K562 (cell line): Measurements from ENCODE around the gene NLRC3. TPM values are rescaled to one million over a fixed set of nuclear protein-coding genes. Genes with fewer than 3 reads are reported as not detected.

Experiments
- ATAC-seq: fragments of 200-7000 bp; cut with Tn5 transposase; 3 replicates; pipeline ENCODE4 v1.9.1; 2020; ENCODE audit warnings: moderate library complexity
- BruUV-seq: library from RNA; stranded (reverse); fragments of 400-500 nt; replicated peaks from 2 replicates; lab custom pipeline; 2021; lab: Mats Ljungman, UMichigan
- CTCF ChIA-PET: fragments of 300-600 bp; formaldehyde crosslinking; extraction: SDS; loops from one replicate; lab custom pipeline; 2021; ENCODE audit warnings: low intra/inter-chr PET ratio; lab: Yijun Ruan, JAX
- POLR2A ChIA-PET: fragments of 300-600, 350-650 bp; sonication (Branson Sonifier 250); formaldehyde crosslinking; extraction: SDS; loops from one replicate; lab custom pipeline; 2021; ENCODE audit warnings: antibody characterized with exemption, inconsistent platforms; lab: Yijun Ruan, JAX
- DNase-seq, 4 experiments: peaks; one replicate each; pipeline versions ENCODE4 v3.0.0 to v3.0.0-alpha.2; 2011 to 2018; ENCODE audit warnings: low spot score in 3 of 4, mixed read lengths in 3 of 4; ENCODE audit errors: extremely low read depth in 1 of 4
- FAIRE-seq: peaks from 2 replicates; lab custom pipeline; 2011; peaks lifted over from hg19 to GRCh38; lab: Jason Lieb, UNC
- H2AFZ ChIP-seq: 2 replicates; pipeline ENCODE4 v1.6.0; 2011; ENCODE audit warnings: low read depth, low read length, control low read depth, inconsistent platforms
- H3K27ac ChIP-seq: fragments of 200-600 bp; 3 replicates; pipeline ENCODE4 v1.8.0; 2011; ENCODE audit warnings: low read depth, mild to moderate bottlenecking, control low read depth, inconsistent platforms, low read length, moderate library complexity, mixed read lengths; ENCODE audit errors: extremely low read depth
- H3K27me3 ChIP-seq, 2 experiments: fragments of 300-600 bp in 1 of 2; 2 replicates in 1 of 2; 3 replicates in 1 of 2; pipeline versions ENCODE4 v1.6.0 to v1.8.0; 2011; ENCODE audit warnings: inconsistent platforms in 2 of 2, low read length in 2 of 2, mild to moderate bottlenecking in 1 of 2, mixed read lengths in 1 of 2, moderate library complexity in 1 of 2; ENCODE audit not compliant: control insufficient read depth in 2 of 2, insufficient read depth in 2 of 2
- H3K36me3 ChIP-seq: fragments of 300-600 bp; 3 replicates; pipeline ENCODE4 v1.8.0; 2011; ENCODE audit warnings: mild to moderate bottlenecking, low read length, inconsistent platforms; ENCODE audit not compliant: control insufficient read depth, insufficient read depth
- H3K4me1 ChIP-seq, 2 experiments: fragments of 200-600 bp in 1 of 2; replicated peaks in 1 of 2; 2 replicates in 1 of 2; 3 replicates in 1 of 2; pipeline versions ENCODE4 v1.5.1 to v1.8.0; 2011; ENCODE audit warnings: inconsistent platforms in 2 of 2, low read length in 2 of 2, mild to moderate bottlenecking in 1 of 2, mixed read lengths in 1 of 2, moderate library complexity in 1 of 2; ENCODE audit not compliant: control insufficient read depth in 2 of 2, insufficient read depth in 2 of 2
- H3K4me2 ChIP-seq: 2 replicates; pipeline ENCODE4 v1.6.1; 2011; ENCODE audit warnings: low read length, control low read depth, inconsistent platforms, mixed read lengths; ENCODE audit not compliant: insufficient read depth
- H3K4me3 ChIP-seq: fragments of 200-600 bp; sonication (generic), shearing (Covaris generic); 2 replicates; pipeline ENCODE4 v1.5.1; 2016; ENCODE audit warnings: control low read depth, inconsistent platforms
- H3K79me2 ChIP-seq: fragments of 200-600 bp; 3 replicates; pipeline ENCODE4 v1.8.0; 2011; ENCODE audit warnings: low read length, inconsistent platforms; ENCODE audit not compliant: control insufficient read depth, insufficient read depth
- H3K9ac ChIP-seq, 2 experiments: 2 replicates each; pipeline versions ENCODE4 v1.6.0 to v1.6.1; 2011; ENCODE audit warnings: low read depth in 2 of 2, low read length in 2 of 2, control low read depth in 1 of 2, inconsistent platforms in 1 of 2, mild to moderate bottlenecking in 1 of 2, mixed read lengths in 1 of 2; ENCODE audit not compliant: insufficient read depth in 1 of 2
- H3K9me1 ChIP-seq: one replicate; pipeline ENCODE4 v1.6.0; 2011; ENCODE audit warnings: inconsistent platforms, mild to moderate bottlenecking, low read length, moderate library complexity; ENCODE audit not compliant: control insufficient read depth, insufficient read depth
- H3K9me3 ChIP-seq: replicated peaks from 2 replicates; pipeline ENCODE4 v1.5.1; 2011; ENCODE audit warnings: low read depth, low read length, inconsistent platforms; ENCODE audit not compliant: control insufficient read depth, insufficient read depth
- H4K20me1 ChIP-seq: replicated peaks from 2 replicates; pipeline ENCODE4 v1.6.1; 2011; ENCODE audit warnings: low read length, inconsistent platforms, mixed read lengths; ENCODE audit not compliant: control insufficient read depth, insufficient read depth
- FUS ChIP-seq: fragments of 200-400 bp; formaldehyde crosslinking; optimal IDR thresholded peaks from 2 replicates; pipeline ENCODE3; 2017; ENCODE audit warnings: low read depth, low read length
- HDAC3 ChIP-seq: fragments of 450-650 bp; IDR thresholded peaks from 2 replicates; pipeline ENCODE4 v1.6.1; 2018; ENCODE audit warnings: borderline replicate concordance, mild to moderate bottlenecking, moderate library complexity; ENCODE audit not compliant: partially characterized antibody
- HMGXB4 ChIP-seq: sonication (generic); formaldehyde crosslinking; IDR thresholded peaks from 2 replicates; pipeline ENCODE4 v1.8.1; 2023; ENCODE audit warnings: mild to moderate bottlenecking, missing genetic modification reagents
- KAT2B ChIP-seq: IDR thresholded peaks from one replicate; pipeline ENCODE4 v1.6.1; 2012; ENCODE audit warnings: low read depth, mild to moderate bottlenecking, control low read depth, inconsistent platforms, low read length, moderate library complexity
- MYBL2 ChIP-seq, 2 experiments: fragments of 450-650 bp in 1 of 2; sonication (generic) in 1 of 2; formaldehyde crosslinking in 1 of 2; IDR thresholded peaks; 2 replicates each; pipeline versions ENCODE4 v1.6.1 to v1.8.1; 2017 to 2022; ENCODE audit warnings: borderline replicate concordance in 1 of 2, inconsistent platforms in 1 of 2, low read depth in 1 of 2, mild to moderate bottlenecking in 1 of 2, missing genetic modification reagents in 1 of 2, moderate library complexity in 1 of 2
- SNIP1 ChIP-seq: fragments of 450-650 bp; IDR thresholded peaks from 2 replicates; pipeline ENCODE4 v1.7.1; 2017; ENCODE audit warnings: low read depth, mild to moderate bottlenecking
- ZNF717 ChIP-seq: fragments of 250-450 bp; sonication (Bioruptor Pico); IDR thresholded peaks from 2 replicates; pipeline ENCODE4 v1.5.0; 2021
- WGBS: fragments of 100-300 bp; shearing (Covaris generic); methylation state at CpG from one replicate; pipeline ENCODE4 v1.1.6; 2016; ENCODE audit warnings: low coverage, mixed read lengths; ENCODE audit not compliant: insufficient coverage; ENCODE audit errors: missing lambda C conversion rate; 5-methylcytosine and 5-hydroxymethylcytosine counted together
- in situ Hi-C: fragments of 300-500 bp; cut with MboI; formaldehyde crosslinking; loops from 4 replicates; pipeline ENCODE4 v1.15.0; 2018; ENCODE audit warnings: inconsistent platforms, mixed read lengths
- intact Hi-C: fragments of 100-400 bp; cut with micrococcal nuclease; formaldehyde crosslinking; loops from 2 replicates; pipeline ENCODE4 v1.14.2; 2022
- polyA plus RNA-seq, 8 experiments: library from polyadenylated mRNA; depleted of rRNA in 4 of 8; stranded (reverse) in 5 of 8; unstranded in 3 of 8; fragments of >200 nt; fragmentation: Nextera tagmentation in 2 of 8; fragmentation: Illumina TruSeq in 1 of 8; extraction: Ambion mirVana in 2 of 8; extraction: Trizol in 1 of 8; gene quantifications; 2 replicates each; pipeline versions ENCODE4 v1.2.1 to v1.2.3, GENCODE V29; 2011 to 2014; ENCODE audit warnings: inconsistent platforms in 1 of 8, missing spikeins in 1 of 8
- total RNA-seq, 7 experiments: library from RNA; depleted of rRNA in 6 of 7; stranded (reverse); fragments of >200 nt in 6 of 7; fragmentation: Illumina TruSeq in 2 of 7; extraction: Trizol in 2 of 7; gene quantifications; 2 replicates each; pipeline versions ENCODE4 v1.2.1 to v1.2.3, GENCODE V29; 2011 to 2021; ENCODE audit warnings: low replicate concordance in 1 of 7
- TF ChIP-seq, protein P1 (sequence below), 3 experiments: IDR thresholded peaks in 2 of 3; conservative IDR thresholded peaks in 1 of 3; 2 replicates each; pipeline ENCODE4 v1.5.1; 2011 to 2012; ENCODE audit warnings: low read length in 3 of 3, mild to moderate bottlenecking in 3 of 3, control low read depth in 2 of 3, improper control_type of control experiment in 1 of 3, inconsistent platforms in 1 of 3, low read depth in 1 of 3, mixed read lengths in 1 of 3, moderate library complexity in 1 of 3; ENCODE audit not compliant: insufficient read depth in 2 of 3
- TF ChIP-seq, protein P2 (sequence below): fragments of 200-800 bp; sonication (Bioruptor generic); IDR thresholded peaks from 2 replicates; pipeline ENCODE4 v1.6.1; 2016; ENCODE audit warnings: missing genetic modification characterization, missing compliant biosample characterization
- TF ChIP-seq, protein P3 (sequence below): fragments of 250-450 bp; sonication (Bioruptor Pico); IDR thresholded peaks from 2 replicates; pipeline ENCODE4 v1.9.0; 2021; ENCODE audit warnings: mild to moderate bottlenecking, inconsistent platforms

Gene NLRC3
- total and polyA plus RNA-seq, 9 of the 15 experiments (the other 6 are each of a cell fraction or from before 2014, with no cell fraction given): 0.03 to 0.13 (median 0.03) TPM; not detected in 4

DNA sequence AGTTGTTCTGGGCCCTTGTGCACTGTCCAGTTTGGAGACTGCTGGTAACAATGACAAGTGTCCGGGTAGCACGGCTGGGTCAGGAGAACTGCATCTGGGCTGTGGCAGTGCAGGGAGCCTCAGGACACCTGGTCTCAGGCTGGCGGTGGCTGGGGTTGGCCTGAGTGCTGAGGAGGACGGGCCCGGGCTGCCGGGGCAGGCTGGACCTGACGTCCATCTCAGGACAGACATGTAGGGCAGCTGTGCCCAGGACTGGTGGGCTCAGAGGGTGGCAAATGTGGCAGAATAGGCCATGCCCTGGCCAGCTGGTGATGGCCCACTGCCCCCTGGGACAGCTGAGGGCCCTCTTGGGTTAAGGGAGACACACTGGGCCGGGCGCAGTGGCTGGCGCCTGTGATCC lies 4.2 kb upstream of the NLRC3 start:
- Histone ChIP-seq H3K36me3 (peaks cover 15% of the 10 kb centered on the region; the same call in 2 of the 3 replicates), H3K4me2 (no peak overlapping the region), H4K20me1 (no peaks in the 10 kb centered on the region; the same call in none of the 2 replicates), H3K27me3 (no peaks in the 10 kb centered on the region; a peak in 1 of 5 replicates), H3K9ac (no peak overlapping the region), H3K9me3 (no peaks in the 10 kb centered on the region), H3K79me2 (no peaks in the 10 kb centered on the region), H3K27ac (no peak overlapping the region), H3K4me3 (no peak overlapping the region), H3K9me1 (no peaks in the 10 kb centered on the region), H2AFZ (no peak overlapping the region), H3K4me1 (peaks cover 0 to 27% of the 10 kb centered on the region in 2 experiments; a peak in 3 of 5 replicates)
- ATAC-seq (no peak), FAIRE-seq (no peak), DNase-seq (no peak)
- intact Hi-C loops (no loop called here), in situ Hi-C loops (no loop called here)
- no TSS peak for BruUV-seq
- POLR2A ChIA-PET: no interaction called here
- 77% methylated on average over 10 of the region's 10 CpGs for WGBS
- CTCF ChIA-PET: no interaction called here
- TF ChIP-seq, protein P1, sequence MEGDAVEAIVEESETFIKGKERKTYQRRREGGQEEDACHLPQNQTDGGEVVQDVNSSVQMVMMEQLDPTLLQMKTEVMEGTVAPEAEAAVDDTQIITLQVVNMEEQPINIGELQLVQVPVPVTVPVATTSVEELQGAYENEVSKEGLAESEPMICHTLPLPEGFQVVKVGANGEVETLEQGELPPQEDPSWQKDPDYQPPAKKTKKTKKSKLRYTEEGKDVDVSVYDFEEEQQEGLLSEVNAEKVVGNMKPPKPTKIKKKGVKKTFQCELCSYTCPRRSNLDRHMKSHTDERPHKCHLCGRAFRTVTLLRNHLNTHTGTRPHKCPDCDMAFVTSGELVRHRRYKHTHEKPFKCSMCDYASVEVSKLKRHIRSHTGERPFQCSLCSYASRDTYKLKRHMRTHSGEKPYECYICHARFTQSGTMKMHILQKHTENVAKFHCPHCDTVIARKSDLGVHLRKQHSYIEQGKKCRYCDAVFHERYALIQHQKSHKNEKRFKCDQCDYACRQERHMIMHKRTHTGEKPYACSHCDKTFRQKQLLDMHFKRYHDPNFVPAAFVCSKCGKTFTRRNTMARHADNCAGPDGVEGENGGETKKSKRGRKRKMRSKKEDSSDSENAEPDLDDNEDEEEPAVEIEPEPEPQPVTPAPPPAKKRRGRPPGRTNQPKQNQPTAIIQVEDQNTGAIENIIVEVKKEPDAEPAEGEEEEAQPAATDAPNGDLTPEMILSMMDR (IDR thresholded peaks at IDR 0.05 in 2 of 3, conservative IDR thresholded peaks at IDR 0.05 in 1 of 3; ENCODE audit: insufficient read depth in 2 of 3, low read depth in 1 of 3, low read length in 3 of 3): no peak
- TF ChIP-seq KAT2B: no peak
- no peak for TF ChIP-seq HMGXB4
- no peak for TF ChIP-seq SNIP1
- TF ChIP-seq HDAC3: no peak
- TF ChIP-seq, protein P2, sequence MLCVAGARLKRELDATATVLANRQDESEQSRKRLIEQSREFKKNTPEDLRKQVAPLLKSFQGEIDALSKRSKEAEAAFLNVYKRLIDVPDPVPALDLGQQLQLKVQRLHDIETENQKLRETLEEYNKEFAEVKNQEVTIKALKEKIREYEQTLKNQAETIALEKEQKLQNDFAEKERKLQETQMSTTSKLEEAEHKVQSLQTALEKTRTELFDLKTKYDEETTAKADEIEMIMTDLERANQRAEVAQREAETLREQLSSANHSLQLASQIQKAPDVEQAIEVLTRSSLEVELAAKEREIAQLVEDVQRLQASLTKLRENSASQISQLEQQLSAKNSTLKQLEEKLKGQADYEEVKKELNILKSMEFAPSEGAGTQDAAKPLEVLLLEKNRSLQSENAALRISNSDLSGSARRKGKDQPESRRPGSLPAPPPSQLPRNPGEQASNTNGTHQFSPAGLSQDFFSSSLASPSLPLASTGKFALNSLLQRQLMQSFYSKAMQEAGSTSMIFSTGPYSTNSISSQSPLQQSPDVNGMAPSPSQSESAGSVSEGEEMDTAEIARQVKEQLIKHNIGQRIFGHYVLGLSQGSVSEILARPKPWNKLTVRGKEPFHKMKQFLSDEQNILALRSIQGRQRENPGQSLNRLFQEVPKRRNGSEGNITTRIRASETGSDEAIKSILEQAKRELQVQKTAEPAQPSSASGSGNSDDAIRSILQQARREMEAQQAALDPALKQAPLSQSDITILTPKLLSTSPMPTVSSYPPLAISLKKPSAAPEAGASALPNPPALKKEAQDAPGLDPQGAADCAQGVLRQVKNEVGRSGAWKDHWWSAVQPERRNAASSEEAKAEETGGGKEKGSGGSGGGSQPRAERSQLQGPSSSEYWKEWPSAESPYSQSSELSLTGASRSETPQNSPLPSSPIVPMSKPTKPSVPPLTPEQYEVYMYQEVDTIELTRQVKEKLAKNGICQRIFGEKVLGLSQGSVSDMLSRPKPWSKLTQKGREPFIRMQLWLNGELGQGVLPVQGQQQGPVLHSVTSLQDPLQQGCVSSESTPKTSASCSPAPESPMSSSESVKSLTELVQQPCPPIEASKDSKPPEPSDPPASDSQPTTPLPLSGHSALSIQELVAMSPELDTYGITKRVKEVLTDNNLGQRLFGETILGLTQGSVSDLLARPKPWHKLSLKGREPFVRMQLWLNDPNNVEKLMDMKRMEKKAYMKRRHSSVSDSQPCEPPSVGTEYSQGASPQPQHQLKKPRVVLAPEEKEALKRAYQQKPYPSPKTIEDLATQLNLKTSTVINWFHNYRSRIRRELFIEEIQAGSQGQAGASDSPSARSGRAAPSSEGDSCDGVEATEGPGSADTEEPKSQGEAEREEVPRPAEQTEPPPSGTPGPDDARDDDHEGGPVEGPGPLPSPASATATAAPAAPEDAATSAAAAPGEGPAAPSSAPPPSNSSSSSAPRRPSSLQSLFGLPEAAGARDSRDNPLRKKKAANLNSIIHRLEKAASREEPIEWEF (CRISPR knock-in tag): no peak
- TF ChIP-seq FUS: no peak
- TF ChIP-seq MYBL2 (IDR thresholded peaks at IDR 0.05; ENCODE audit: low read depth): no peak
- TF ChIP-seq MYBL2 (CRISPR knock-in tag; IDR thresholded peaks at IDR 0.05; ENCODE audit: borderline replicate concordance): no peak
- TF ChIP-seq, protein P3, sequence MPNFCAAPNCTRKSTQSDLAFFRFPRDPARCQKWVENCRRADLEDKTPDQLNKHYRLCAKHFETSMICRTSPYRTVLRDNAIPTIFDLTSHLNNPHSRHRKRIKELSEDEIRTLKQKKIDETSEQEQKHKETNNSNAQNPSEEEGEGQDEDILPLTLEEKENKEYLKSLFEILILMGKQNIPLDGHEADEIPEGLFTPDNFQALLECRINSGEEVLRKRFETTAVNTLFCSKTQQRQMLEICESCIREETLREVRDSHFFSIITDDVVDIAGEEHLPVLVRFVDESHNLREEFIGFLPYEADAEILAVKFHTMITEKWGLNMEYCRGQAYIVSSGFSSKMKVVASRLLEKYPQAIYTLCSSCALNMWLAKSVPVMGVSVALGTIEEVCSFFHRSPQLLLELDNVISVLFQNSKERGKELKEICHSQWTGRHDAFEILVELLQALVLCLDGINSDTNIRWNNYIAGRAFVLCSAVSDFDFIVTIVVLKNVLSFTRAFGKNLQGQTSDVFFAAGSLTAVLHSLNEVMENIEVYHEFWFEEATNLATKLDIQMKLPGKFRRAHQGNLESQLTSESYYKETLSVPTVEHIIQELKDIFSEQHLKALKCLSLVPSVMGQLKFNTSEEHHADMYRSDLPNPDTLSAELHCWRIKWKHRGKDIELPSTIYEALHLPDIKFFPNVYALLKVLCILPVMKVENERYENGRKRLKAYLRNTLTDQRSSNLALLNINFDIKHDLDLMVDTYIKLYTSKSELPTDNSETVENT (CRISPR knock-in tag): no peak
- no peak for TF ChIP-seq ZNF717 (CRISPR knock-in tag)
